H7 (cell line): ENCODE measurements around the gene POLE2. TPM values are rescaled to one million over a fixed set of nuclear protein-coding genes. Genes with fewer than 3 reads are reported as not detected.
"Not testable (repeated sequence)": the region's sequence is repeated elsewhere in the genome, so short reads cannot be mapped to it uniquely, and the experiment has no call there.

Experiments
- DNase-seq: peaks from one replicate; pipeline ENCODE4 v3.0.0; 2012
- H3K27me3 ChIP-seq: 2 replicates; pipeline ENCODE4 v1.6.0; 2011; ENCODE audit warnings: mild to moderate bottlenecking, low read length; ENCODE audit not compliant: control insufficient read depth, insufficient read depth
- H3K36me3 ChIP-seq: replicated peaks from 2 replicates; pipeline ENCODE4 v1.5.1; 2011; ENCODE audit warnings: low read length; ENCODE audit not compliant: control insufficient read depth, insufficient read depth
- H3K4me3 ChIP-seq: 2 replicates; pipeline ENCODE4 v1.5.1; 2011; ENCODE audit warnings: low read depth, mild to moderate bottlenecking, control low read depth, low read length, moderate library complexity; ENCODE audit not compliant: insufficient read depth
- total RNA-seq: library from RNA; depleted of rRNA; stranded (reverse); fragments of >200 nt; shearing (Covaris generic); gene quantifications from 2 replicates; pipeline ENCODE4 v1.2.3, GENCODE V29; 2014; rRNA removed

POLE2 gene
- total RNA-seq, 1 experiment from 2014 or later: 36.5 TPM

DNA sequence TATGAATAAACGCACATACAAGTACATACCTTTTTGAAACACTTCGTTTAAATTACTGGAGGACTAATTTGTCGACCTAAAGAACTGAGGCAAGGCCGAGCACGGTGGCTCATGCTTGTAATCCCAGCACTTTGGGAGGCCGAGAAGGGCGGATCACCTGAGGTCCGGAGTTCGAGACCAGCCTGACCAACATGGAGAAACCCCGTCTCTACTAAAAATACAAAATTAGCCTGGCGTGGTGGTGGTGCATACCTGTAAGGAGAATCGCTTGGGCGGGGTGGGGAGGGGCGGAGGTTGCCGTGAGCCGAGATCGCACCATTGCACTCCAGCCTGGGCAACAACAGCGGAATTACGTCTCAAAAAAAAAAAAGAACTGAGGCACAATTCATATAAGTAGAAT is 68.7 kb downstream of the POLE2 start:
- H3K27me3 ChIP-seq, H3K36me3 ChIP-seq, DNase-seq: not testable (repeated sequence)
- H3K4me3 ChIP-seq: peak overlapping the region; percentile 91

DNA sequence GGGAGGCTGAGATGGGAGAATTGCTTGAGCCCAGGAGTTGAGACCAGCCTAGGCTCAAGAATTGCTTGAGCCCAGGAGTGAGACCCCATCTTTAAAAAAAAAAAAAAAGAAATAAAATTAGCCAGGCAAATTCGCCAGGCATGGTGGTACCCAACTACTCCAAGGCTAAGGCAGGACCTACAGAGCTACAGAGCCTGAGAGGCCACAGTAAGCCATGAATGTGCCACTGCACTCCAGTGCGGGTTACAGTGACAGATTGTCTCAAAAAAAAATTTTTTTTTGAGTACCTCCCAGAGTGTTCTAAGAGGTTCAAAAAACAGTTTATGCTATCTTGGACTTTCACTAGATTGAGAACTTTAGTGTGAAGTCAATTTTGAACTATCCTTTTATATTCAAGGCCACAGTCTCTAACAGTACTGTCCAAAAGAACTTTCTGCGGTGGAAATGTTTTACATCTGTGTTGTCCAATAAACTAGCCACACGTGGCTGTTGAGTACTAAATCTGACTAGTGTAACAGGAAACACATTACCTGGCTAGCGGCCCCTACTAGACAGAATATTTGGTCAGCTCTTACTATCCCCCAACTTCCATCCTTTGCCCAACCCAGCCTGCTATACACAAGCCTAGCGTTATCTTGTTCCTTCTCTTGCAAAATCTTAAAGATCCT is 70.0 kb downstream of the POLE2 start:
- Histone ChIP-seq H3K27me3 (no peaks in the 10 kb centered on the region), H3K36me3 (peaks cover 3% of the 10 kb centered on the region), H3K4me3 (no peak overlapping the region)
- DNase-seq: no peak

DNA sequence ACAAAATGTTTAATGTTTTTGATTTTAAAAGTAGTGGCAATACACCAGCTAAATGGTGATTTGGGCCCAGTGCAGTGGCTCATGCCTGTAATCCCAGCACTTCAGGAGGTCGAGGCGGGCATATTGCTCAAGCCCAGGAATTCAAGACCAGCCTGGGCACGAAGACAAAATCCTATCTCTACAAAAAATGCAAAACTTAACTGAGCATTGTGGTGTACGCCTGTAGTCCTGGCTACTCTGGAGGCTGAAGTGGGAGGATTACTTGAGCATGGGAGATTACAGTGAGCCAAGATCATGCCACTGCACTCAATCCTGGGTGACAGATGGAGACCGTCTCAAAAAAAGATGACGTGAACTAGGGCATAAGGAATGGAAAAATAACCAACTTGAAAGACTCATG is 72.2 kb downstream of the POLE2 start:
- no peak for DNase-seq

DNA sequence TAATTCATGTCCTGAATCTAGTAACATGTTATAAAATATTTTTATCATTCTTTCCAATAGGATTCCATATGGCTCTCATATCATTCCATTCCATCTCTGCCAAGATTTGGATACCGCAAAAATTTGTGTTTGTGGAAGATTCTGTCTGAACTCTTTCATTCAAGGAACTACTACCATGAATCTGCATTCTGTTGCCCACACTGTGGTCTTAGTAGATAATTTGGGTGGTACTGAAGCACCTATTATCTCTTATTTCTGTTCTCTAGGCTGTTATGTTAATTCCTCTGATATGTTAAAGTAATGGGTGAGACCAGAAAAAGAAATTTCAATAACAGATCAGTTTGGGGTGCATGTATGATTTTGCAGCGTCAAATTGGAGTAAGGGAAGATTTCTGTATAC is 73.8 kb downstream of the POLE2 start:
- no peak for DNase-seq
- Histone ChIP-seq H3K4me3 (no peak overlapping the region), H3K27me3 (no peaks in the 10 kb centered on the region), H3K36me3 (peaks cover 3% of the 10 kb centered on the region)

More for the DNA sequence above, 72.2 kb downstream of the POLE2 start:
- peaks cover 3% of the 10 kb centered on the region for H3K36me3 ChIP-seq
- H3K4me3 ChIP-seq: no peak overlapping the region
- H3K27me3 ChIP-seq: no peaks in the 10 kb centered on the region

DNA sequence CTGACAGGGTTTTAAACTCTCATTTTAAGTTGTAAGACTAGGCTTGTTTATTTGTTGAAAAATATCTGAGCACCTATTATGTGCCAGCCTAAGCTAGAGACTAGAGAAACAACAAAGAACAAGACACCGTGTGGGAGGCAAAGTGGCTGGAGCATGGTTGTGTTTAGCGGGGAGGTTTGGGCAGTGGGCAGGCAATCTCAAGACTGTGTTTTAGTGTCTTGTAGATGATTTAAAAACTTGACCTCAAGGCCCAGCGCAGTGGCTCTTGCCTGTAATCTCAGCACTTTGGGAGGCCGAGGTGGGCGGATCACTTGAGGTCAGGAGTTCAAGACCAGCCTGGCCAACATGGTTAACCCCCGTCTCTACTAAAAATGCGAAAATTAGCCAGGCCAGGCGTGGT is 75.3 kb downstream of the POLE2 start:
- no peak for DNase-seq
- Histone ChIP-seq H3K36me3 (no peaks in the 10 kb centered on the region), H3K27me3 (no peaks in the 10 kb centered on the region), H3K4me3 (no peak overlapping the region)

DNA sequence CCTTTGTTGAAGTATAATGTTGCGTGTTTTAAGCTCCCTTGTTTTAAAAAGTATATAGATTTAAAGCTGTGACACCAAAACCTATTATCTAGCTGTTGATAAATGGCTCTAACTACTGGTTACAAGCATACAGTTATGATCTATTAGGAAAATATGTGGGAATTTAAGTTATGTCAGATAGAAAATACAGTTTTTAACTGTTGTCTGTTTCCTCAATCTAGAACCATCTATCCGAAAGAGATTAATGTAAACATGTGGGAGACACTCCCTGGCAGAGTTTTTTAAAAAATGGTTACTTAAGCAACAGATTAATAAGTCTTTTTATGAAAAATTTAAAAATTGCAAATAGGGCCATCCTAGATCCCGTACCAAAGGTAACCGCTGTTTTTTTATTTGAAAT is 75.8 kb downstream of the POLE2 start:
- Histone ChIP-seq H3K4me3 (no peak overlapping the region), H3K36me3 (no peaks in the 10 kb centered on the region), H3K27me3 (no peaks in the 10 kb centered on the region)
- no peak for DNase-seq

DNA sequence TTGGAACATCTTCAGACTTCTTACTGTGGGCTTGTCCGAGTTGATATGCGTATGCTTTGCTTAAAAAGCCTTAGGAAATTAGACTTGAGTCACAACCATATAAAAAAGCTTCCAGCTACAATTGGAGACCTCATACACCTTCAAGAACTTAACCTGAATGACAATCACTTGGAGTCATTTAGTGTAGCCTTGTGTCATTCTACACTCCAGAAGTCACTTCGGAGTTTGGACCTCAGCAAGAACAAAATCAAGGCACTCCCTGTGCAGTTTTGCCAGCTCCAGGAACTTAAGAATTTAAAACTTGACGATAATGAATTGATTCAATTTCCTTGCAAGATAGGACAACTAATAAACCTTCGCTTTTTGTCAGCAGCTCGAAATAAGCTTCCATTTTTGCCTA is 80.4 kb downstream of the POLE2 start:
- H3K36me3 ChIP-seq: peaks cover under 1% of the 10 kb centered on the region
- no peak overlapping the region for H3K4me3 ChIP-seq
- no peaks in the 10 kb centered on the region for H3K27me3 ChIP-seq
- no peak for DNase-seq

DNA sequence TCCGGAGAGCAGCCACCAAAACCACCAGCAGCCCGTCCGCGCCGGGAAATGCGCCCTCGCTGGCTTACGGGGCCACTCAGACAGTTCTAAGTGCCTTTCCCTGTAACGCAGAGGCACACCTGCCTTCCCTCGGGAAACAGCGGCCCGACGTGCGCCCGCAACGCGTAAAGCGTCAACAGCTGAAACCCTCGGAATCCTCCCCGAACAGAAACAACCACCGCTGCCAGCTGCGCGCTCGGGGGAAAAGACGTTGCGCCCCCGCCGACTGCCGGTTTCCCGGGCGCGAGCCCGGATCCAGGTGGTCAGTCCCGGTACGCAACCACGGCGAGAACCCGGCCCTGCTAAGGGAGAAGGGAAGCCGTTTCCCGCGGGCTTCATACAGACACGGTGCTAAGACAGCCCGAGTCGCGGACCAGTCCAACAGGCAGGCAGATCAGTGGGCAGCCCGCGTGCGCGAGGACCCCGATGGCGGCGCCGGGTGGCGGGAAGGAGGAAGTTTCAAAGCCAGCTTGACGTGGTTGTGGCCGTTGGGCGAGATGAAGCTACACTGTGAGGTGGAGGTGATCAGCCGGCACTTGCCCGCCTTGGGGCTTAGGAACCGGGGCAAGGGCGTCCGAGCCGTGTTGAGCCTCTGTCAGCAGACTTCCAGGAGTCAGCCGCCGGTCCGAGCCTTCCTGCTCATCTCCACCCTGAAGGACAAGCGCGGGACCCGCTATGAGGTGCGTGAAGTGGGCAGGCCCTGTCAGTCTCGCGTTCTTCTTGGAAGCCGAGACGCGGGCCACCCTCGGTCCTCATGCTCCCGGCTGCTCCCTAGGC is 89.3 kb downstream of the POLE2 start, which contains the start of gene LRR1:
Gene LRR1, plus strand, starts transcription at position 456 of the 816 bp plus-strand sequence. Its CDS starts 81 bp downstream, at position 537.
- peak within 1 kb of the TSS; percentile 93 for H3K4me3 ChIP-seq
- H3K36me3 ChIP-seq: peaks cover 1% of the 10 kb centered on the region; the same call in 1 of the 2 replicates
- peak; percentile 88 for DNase-seq
- H3K27me3 ChIP-seq: no peaks in the 10 kb centered on the region

DNA sequence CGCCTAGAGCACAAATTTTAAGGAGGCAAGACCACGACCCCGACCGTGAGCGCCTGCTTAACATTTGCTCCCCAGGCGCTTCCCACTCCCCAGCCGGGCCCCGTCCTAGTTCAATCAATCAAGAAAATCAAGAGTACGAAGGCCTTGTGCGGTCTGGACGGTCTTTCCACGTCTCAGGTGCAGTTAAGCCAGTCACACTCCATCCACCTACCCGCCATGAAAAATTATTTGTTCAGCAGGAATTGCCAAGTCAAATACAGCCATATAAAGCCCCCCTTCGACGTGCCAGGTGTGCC is 89.9 kb downstream of the POLE2 start:
- Histone ChIP-seq H3K27me3 (no peaks in the 10 kb centered on the region), H3K36me3 (peaks cover 1% of the 10 kb centered on the region; the same call in 1 of the 2 replicates), H3K4me3 (peak overlapping the region; percentile 93)
- DNase-seq: peak; percentile 71

DNA sequence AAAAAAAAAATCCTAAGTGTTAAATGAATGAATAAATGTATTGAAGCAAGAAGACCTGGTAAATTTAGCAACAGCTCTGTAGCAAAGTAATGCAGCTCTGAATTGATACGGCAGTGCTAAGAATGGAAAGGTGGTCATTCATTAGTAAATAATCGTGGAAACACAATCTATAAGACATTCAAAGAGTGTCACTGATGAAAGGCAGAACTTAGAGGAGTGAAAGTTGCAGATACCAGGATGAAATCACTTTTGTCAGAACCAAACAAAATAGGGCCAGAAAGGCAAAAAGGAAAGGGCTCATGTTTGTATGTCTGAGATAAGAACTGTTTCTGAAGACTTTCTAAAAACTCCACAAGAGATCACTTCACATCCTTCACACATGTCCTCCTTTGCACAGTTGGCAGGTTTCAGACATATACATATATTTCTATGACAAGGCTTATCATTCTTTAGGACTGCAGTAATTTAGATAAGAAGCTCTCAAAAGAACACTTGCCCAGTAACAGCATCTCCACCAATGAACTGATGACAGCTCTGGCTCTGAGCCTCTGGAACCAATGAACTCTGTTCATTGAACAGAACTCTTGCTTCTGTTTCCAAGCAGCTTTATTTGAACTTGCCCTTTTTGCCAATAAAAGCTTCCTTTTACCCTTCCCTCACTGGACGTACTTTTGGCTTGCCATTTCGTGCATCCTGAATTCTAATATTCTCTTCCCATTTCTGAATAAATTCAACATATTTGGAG is 93.5 kb downstream of the POLE2 start:
- Histone ChIP-seq H3K4me3 (no peak overlapping the region), H3K36me3 (no peaks in the 10 kb centered on the region), H3K27me3 (no peaks in the 10 kb centered on the region)
- DNase-seq: no peak

Other genes starting within 250 kb of the POLE2 start
- 4,430 and 8,199 TPM in 2 replicates for gene RPS29, start 101.8 kb downstream of the POLE2 start, total RNA-seq
- 40.2 and 47.9 TPM in 2 replicates for gene LRR1, start 89.3 kb downstream of the POLE2 start, total RNA-seq
- gene RPL36AL, start 67.6 kb downstream of the POLE2 start, total RNA-seq: 145 and 167 TPM in 2 replicates
- 29.4 and 35.9 TPM in 2 replicates for gene MGAT2, start 67.4 kb downstream of the POLE2 start, total RNA-seq
- 28.2 and 28.9 TPM in 2 replicates for gene DNAAF2, start 53.0 kb downstream of the POLE2 start, total RNA-seq
- 0.07 and 0.38 TPM in 2 replicates for gene KLHDC1, start 4.9 kb upstream of the POLE2 start, total RNA-seq
- 71.5 and 102 TPM in 2 replicates for gene KLHDC2, start 79.9 kb upstream of the POLE2 start, total RNA-seq
- gene NEMF, start 164.6 kb upstream of the POLE2 start, total RNA-seq: 35.8 and 40.0 TPM in 2 replicates
- gene ARF6, start 204.9 kb upstream of the POLE2 start, total RNA-seq: 38.6 and 40.4 TPM in 2 replicates